Thoracic aorta (tissue), 2 donors: ENCODE measurements around the gene ACOT11. TPM values are rescaled to one million over a fixed set of nuclear protein-coding genes. Genes with fewer than 3 reads are reported as not detected.

Source experiments
- ATAC-seq: fragments of 150-250 bp; one replicate; pipeline ENCODE4 v1.8.0; 2017; ENCODE audit warnings: low read depth; ENCODE audit not compliant: insufficient number of reproducible peaks, low FRiP score
- DNase-seq: peaks from one replicate; pipeline ENCODE4 v3.0.0-alpha.2; 2020; ENCODE audit warnings: low spot score
- H3K27ac ChIP-seq, 2 donors: fragments of 200-600 bp; sonication (generic); 1 replicate in 1 of 2; 2 replicates in 1 of 2; pipeline ENCODE4 v1.5.1; 2016; ENCODE audit warnings: mild to moderate bottlenecking in 2 of 2, moderate library complexity in 2 of 2
- H3K27me3 ChIP-seq: fragments of 200-600 bp; sonication (generic); replicated peaks from 2 replicates; pipeline ENCODE4 v1.6.0; 2016; ENCODE audit warnings: mild to moderate bottlenecking; ENCODE audit not compliant: insufficient read depth
- H3K36me3 ChIP-seq: fragments of 200-600 bp; sonication (generic); one replicate; pipeline ENCODE4 v1.5.1; 2016
- H3K4me1 ChIP-seq, 2 donors: fragments of 200-600 bp; sonication (generic); 1 replicate in 1 of 2; 2 replicates in 1 of 2; pipeline versions ENCODE4 v1.5.1 to v1.6.0; 2016; ENCODE audit warnings: low read depth in 2 of 2, mild to moderate bottlenecking in 1 of 2; ENCODE audit not compliant: control insufficient read depth in 1 of 2
- H3K4me3 ChIP-seq: fragments of 200-600 bp; sonication (generic); 2 replicates; pipeline ENCODE4 v1.5.1; 2016; ENCODE audit warnings: mild to moderate bottlenecking
- H3K9me3 ChIP-seq: fragments of 200-600 bp; sonication (generic); 2 replicates; pipeline ENCODE4 v1.5.1; 2016
- CTCF ChIP-seq: fragments of 200-600 bp; sonication (generic); IDR thresholded peaks from one replicate; pipeline ENCODE4 v1.5.1; 2019; ENCODE audit warnings: antibody characterized with exemption
- total RNA-seq, 2 donors: library from RNA; depleted of rRNA; stranded (reverse); fragments of >200 nt; gene quantifications; one replicate each; pipeline versions ENCODE4 v1.1.0 to v1.2.3, GENCODE V29; 2016

Gene ACOT11
- total RNA-seq, 2 donors from 2014 or later, result 19.3 to 23.6 TPM

DNA sequence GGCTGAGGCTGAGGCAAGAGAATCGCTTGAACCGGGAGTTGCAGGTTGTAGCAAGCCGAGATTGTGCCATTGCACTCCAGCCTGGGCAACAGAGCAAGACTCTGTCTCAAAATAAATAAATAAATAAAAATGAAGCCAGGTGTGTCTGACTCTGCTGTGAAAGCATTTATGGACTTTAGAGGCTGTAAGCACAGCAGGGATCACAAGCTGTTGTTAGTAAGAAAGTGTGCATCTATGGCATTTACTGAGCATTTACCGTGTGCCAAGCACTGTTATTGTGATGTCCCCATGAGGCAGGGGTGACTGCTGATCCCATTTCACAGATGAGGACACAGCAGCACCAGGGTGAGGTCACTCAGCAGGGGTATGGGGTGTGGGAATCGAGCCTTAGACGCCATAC, 55.2 kb downstream of the ACOT11 start:
- Histone ChIP-seq H3K9me3 (no peaks in the 10 kb centered on the region), H3K27ac (no peak overlapping the region), H3K27me3 (no peaks in the 10 kb centered on the region), H3K4me1 (no peaks in the 10 kb centered on the region), H3K4me3 (no peak overlapping the region), H3K36me3 (peaks cover 19% of the 10 kb centered on the region)
- no peak for TF ChIP-seq CTCF
- no peak for ATAC-seq
- DNase-seq, result no peak

- TF ChIP-seq CTCF, result no peak
- no peaks in the 10 kb centered on the region for H3K27me3 ChIP-seq
- DNase-seq, result no peak
- no peak overlapping the region for H3K4me3 ChIP-seq
- no peaks in the 10 kb centered on the region for H3K9me3 ChIP-seq
- H3K27ac ChIP-seq, result no peak overlapping the region
- peaks cover 16% of the 10 kb centered on the region for H3K36me3 ChIP-seq
- ATAC-seq, result no peak
- peaks cover 1 to 4% of the 10 kb centered on the region in 2 donors for H3K4me1 ChIP-seq
Observed at GRCh38 chr1:54604051-54604450, 56.0 kb downstream of the ACOT11 start.

DNA sequence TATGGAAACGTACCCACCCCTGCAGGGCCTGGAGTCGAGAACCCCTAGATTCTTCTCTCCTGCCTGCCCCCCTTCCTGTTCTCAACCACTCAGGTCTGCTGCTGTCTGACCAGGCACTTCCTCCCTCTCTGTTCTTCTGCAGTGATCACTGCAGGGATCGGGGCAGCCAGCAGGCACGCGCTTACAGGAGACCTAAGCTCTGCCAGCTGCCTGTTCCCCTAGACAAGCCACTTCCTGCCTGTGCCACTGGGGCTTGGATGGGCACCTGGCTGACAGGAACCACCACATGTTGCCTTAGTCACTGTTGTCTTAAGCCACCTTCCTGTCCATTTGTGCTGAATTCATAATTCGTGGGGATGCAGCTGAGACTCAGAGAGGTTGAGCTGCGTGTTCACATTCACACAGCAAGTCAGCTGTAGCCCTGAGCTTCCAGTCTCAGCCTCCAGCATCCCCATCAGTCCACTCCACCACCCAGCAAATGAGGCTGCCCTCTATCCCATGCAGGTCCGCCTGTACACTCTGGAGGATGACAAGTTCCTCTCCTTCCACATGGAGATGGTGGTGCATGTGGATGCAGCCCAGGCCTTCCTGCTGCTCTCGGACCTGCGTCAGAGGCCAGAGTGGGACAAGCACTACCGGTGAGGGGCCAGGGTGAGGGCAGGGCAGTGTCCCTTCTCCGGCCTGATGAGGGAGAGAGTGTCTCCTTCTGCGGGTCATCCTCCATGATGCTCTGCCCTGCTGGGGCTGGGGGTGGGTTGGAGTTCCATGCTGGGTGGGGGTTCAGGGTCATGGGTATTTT, 56.7 kb downstream of the ACOT11 start:
- peaks cover 4 to 11% of the 10 kb centered on the region in 2 donors for H3K4me1 ChIP-seq
- DNase-seq (no peak), ATAC-seq (no peak)
- no peaks in the 10 kb centered on the region for H3K27me3 ChIP-seq
- H3K27ac ChIP-seq, result no peak overlapping the region
- no peaks in the 10 kb centered on the region for H3K9me3 ChIP-seq
- TF ChIP-seq CTCF, result no peak
- peaks cover 13% of the 10 kb centered on the region for H3K36me3 ChIP-seq
- H3K4me3 ChIP-seq, result no peak overlapping the region

DNA sequence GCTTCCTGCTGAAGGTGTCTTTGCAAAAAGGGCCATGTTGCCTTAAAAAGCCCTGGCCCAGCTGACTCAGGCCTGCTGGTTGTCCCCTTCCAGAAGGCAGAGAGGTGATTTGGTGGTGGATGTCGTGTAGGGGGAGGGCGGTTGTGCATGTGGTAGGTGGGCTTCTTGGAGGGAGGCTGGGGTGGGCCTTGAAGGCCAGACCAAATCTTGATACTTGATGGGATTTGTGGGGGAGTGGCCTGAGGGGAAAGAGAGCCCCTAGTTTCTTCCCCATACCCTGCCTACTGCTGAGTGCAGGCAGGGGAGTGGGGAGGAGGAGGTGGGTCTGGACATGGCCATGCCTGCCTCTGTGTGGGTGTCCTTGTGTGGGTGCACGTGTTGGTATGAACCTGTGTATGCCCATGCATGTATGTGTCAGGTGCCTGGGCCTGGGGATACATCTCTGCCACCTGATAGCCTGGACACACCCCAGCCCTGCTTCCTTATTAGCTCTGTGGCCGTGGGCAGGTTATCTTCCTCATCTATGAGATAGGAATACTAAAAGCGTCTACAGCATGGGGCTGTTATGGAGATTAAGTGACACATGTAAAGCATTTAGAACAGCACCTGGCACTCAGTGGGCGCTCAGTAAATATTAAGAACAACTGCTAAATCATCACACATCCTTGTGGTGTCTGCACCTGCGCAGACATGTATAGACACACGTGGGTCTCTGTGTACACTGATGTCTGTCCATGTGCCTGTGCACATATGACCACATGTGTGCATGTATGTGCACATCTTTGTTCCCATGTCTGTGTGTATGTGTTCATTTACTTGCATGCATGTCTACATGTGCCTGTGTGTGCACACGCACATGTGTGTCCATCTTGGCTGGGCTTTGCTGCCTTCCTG, 58.3 kb downstream of the ACOT11 start:
- H3K27me3 ChIP-seq, result no peaks in the 10 kb centered on the region
- no peaks in the 10 kb centered on the region for H3K9me3 ChIP-seq
- DNase-seq, result no peak
- ATAC-seq, result no peak
- peaks cover 13% of the 10 kb centered on the region for H3K36me3 ChIP-seq
- no peak for TF ChIP-seq CTCF
- H3K27ac ChIP-seq, result no peak overlapping the region
- H3K4me3 ChIP-seq, result no peak overlapping the region
- H3K4me1 ChIP-seq, result peaks cover 4 to 13% of the 10 kb centered on the region in 2 donors

- Histone ChIP-seq H3K4me3 (no peak overlapping the region), H3K36me3 (peaks cover 13% of the 10 kb centered on the region), H3K27ac (no peak overlapping the region), H3K27me3 (no peaks in the 10 kb centered on the region), H3K9me3 (no peaks in the 10 kb centered on the region), H3K4me1 (peaks cover 4 to 13% of the 10 kb centered on the region in 2 donors)
- DNase-seq, result no peak
- TF ChIP-seq CTCF, result no peak
- no peak for ATAC-seq
Observed at GRCh38 chr1:54606990-54607325, 58.9 kb downstream of the ACOT11 start.
